Ovary (tissue), 3 donors: ENCODE measurements around the gene ITIH1.

Experiments
- EP300 ChIP-seq: sonication (generic); formaldehyde crosslinking; IDR thresholded peaks from one replicate; pipeline ENCODE4 v1.6.1; 2017; ENCODE audit warnings: antibody characterized with exemption
- POLR2A ChIP-seq: fragments of 450-650 bp; IDR thresholded peaks from one replicate; pipeline ENCODE4 v1.6.1; 2017; ENCODE audit warnings: antibody characterized with exemption, mild to moderate bottlenecking, moderate library complexity
- TF ChIP-seq, protein P1 (sequence below), 3 donors: fragments of 450-650 bp in 2 of 3; fragments of 200-600 bp in 1 of 3; IDR thresholded peaks; one replicate each; pipeline versions ENCODE4 v1.5.1 to v1.8.0; 2016 to 2022; ENCODE audit warnings: antibody characterized with exemption in 3 of 3, mild to moderate bottlenecking in 1 of 3
- donor health status: DM: no; HTN: no; CAD: no.

DNA sequence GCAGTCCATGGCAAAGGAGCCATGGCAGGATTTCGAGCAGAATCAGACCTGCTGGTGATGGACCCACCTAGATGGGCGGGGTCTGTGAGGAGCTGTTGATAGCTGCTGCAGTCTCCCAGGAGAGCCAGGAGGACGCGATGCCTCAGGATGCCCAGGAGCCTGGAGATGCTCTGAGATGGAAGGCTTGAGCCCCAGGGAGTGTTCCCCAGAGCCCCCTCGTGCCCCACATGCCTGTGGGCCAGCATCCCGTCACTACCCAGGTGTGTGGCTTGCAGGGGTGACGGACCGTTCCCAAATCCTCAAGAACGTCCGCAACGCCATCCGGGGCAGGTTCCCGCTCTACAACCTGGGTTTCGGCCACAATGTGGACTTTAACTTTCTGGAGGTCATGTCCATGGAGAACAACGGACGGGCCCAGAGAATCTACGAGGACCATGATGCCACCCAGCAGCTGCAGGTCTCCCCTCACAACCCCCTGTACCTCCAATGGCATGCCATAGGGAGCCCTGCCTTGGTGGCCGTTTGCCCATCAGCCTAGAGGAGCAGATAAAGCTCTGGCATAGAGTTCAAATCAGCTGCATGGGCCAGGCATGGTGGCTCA, 6.7 kb downstream of the ITIH1 start:
- TF ChIP-seq, protein P1, sequence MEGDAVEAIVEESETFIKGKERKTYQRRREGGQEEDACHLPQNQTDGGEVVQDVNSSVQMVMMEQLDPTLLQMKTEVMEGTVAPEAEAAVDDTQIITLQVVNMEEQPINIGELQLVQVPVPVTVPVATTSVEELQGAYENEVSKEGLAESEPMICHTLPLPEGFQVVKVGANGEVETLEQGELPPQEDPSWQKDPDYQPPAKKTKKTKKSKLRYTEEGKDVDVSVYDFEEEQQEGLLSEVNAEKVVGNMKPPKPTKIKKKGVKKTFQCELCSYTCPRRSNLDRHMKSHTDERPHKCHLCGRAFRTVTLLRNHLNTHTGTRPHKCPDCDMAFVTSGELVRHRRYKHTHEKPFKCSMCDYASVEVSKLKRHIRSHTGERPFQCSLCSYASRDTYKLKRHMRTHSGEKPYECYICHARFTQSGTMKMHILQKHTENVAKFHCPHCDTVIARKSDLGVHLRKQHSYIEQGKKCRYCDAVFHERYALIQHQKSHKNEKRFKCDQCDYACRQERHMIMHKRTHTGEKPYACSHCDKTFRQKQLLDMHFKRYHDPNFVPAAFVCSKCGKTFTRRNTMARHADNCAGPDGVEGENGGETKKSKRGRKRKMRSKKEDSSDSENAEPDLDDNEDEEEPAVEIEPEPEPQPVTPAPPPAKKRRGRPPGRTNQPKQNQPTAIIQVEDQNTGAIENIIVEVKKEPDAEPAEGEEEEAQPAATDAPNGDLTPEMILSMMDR (IDR thresholded peaks at IDR 0.05), result no peak
- TF ChIP-seq POLR2A (no peak), EP300 (no peak)
